Measurements from ENCODE around the gene THSD4.
A peak's percentile ranks its signal among the peaks of the same experiment; 100 is the strongest.
"Not testable (repeated sequence)": the region's sequence is repeated elsewhere in the genome, so short reads cannot be mapped to it uniquely, and the experiment has no call there.

THSD4 gene

GRCh38 chr15:71238926-71239325 lies 123.7 kb downstream of the THSD4 start:
- H3K4me3 ChIP-seq (ENCODE audit: low read length), result no peak overlapping the region
- DNase-seq (ENCODE audit: low read depth, low spot score), result no peak

GRCh38 chr15:71239592-71240364 lies 124.5 kb downstream of the THSD4 start:
- H3K4me3 ChIP-seq (ENCODE audit: low read length), result no peak overlapping the region
- no peak for DNase-seq (ENCODE audit: low read depth, low spot score)

GRCh38 chr15:71242292-71242691 lies 127.0 kb downstream of the THSD4 start:
- no peak for DNase-seq (ENCODE audit: low read depth, low spot score)
- no peak overlapping the region for H3K4me3 ChIP-seq (ENCODE audit: low read length)

GRCh38 chr15:71244250-71244649 lies 129.0 kb downstream of the THSD4 start:
- H3K4me3 ChIP-seq (ENCODE audit: low read length), result no peak overlapping the region
- DNase-seq (ENCODE audit: low read depth, low spot score), result no peak

- DNase-seq (ENCODE audit: low read depth, low spot score), result no peak
- no peak overlapping the region for H3K4me3 ChIP-seq (ENCODE audit: low read length)
These were observed 130.3 kb downstream of the THSD4 start for GRCh38 chr15:71245588-71245987.

- no peak overlapping the region for H3K4me3 ChIP-seq (ENCODE audit: low read length)
- no peak for DNase-seq (ENCODE audit: low read depth, low spot score)
These were observed 133.1 kb downstream of the THSD4 start for GRCh38 chr15:71248386-71248785.

- no peak for DNase-seq (ENCODE audit: low read depth, low spot score)
- no peak overlapping the region for H3K4me3 ChIP-seq (ENCODE audit: low read length)
These were observed 134.7 kb downstream of the THSD4 start for GRCh38 chr15:71249986-71250385.

- no peak for DNase-seq (ENCODE audit: low read depth, low spot score)
- no peak overlapping the region for H3K4me3 ChIP-seq (ENCODE audit: low read length)
These were observed 135.8 kb downstream of the THSD4 start for GRCh38 chr15:71250936-71251583.

GRCh38 chr15:71251584-71252043 lies 136.3 kb downstream of the THSD4 start:
- DNase-seq (ENCODE audit: low read depth, low spot score), result no peak
- H3K4me3 ChIP-seq (ENCODE audit: low read length), result no peak overlapping the region

- DNase-seq (ENCODE audit: low read depth, low spot score), result no peak
- H3K4me3 ChIP-seq (ENCODE audit: low read length), result no peak overlapping the region
These were observed 136.9 kb downstream of the THSD4 start for GRCh38 chr15:71252044-71252739.

GRCh38 chr15:71252740-71253047 lies 137.4 kb downstream of the THSD4 start:
- no peak for DNase-seq (ENCODE audit: low read depth, low spot score)
- H3K4me3 ChIP-seq (ENCODE audit: low read length), result no peak overlapping the region

GRCh38 chr15:71254491-71254890 lies 139.2 kb downstream of the THSD4 start:
- no peak overlapping the region for H3K4me3 ChIP-seq (ENCODE audit: low read length)
- no peak for DNase-seq (ENCODE audit: low read depth, low spot score)

GRCh38 chr15:71256934-71257664 lies 141.8 kb downstream of the THSD4 start:
- peak; percentile 3 for DNase-seq (ENCODE audit: low read depth, low spot score)
- H3K4me3 ChIP-seq (ENCODE audit: low read length), result no peak overlapping the region

GRCh38 chr15:71259866-71260265 lies 144.6 kb downstream of the THSD4 start:
- no peak for DNase-seq (ENCODE audit: low read depth, low spot score)
- H3K4me3 ChIP-seq (ENCODE audit: low read length), result no peak overlapping the region

GRCh38 chr15:71261418-71261817 lies 146.1 kb downstream of the THSD4 start:
- DNase-seq (ENCODE audit: low read depth, low spot score), result no peak
- no peak overlapping the region for H3K4me3 ChIP-seq (ENCODE audit: low read length)

- H3K4me3 ChIP-seq (ENCODE audit: low read length), result no peak overlapping the region
- no peak for DNase-seq (ENCODE audit: low read depth, low spot score)
These were observed 146.6 kb downstream of the THSD4 start for GRCh38 chr15:71261909-71262308.

GRCh38 chr15:71262599-71262998 lies 147.3 kb downstream of the THSD4 start:
- no peak overlapping the region for H3K4me3 ChIP-seq (ENCODE audit: low read length)

GRCh38 chr15:71265606-71266005 lies 150.3 kb downstream of the THSD4 start:
- not testable (repeated sequence) for H3K4me3 ChIP-seq (ENCODE audit: low read length); DNase-seq (ENCODE audit: low read depth, low spot score)

More at GRCh38 chr15:71262599-71262998, 147.3 kb downstream of the THSD4 start:
- DNase-seq (ENCODE audit: low read depth, low spot score), result no peak

- no peak overlapping the region for H3K4me3 ChIP-seq (ENCODE audit: low read length)
- no peak for DNase-seq (ENCODE audit: low read depth, low spot score)
These were observed 156.1 kb downstream of the THSD4 start for GRCh38 chr15:71271327-71271726.

GRCh38 chr15:71272932-71273331 lies 157.7 kb downstream of the THSD4 start:
- no peak overlapping the region for H3K4me3 ChIP-seq (ENCODE audit: low read length)
- DNase-seq (ENCODE audit: low read depth, low spot score), result no peak

Measured in Jurkat, Clone E6-1 (cell line).